Ureter (tissue), 1 donor: ENCODE data around the gene KIF21B. TPM values are rescaled to one million over a fixed set of nuclear protein-coding genes. Genes with fewer than 3 reads are reported as not detected.
"Not testable (repeated sequence)": the region's sequence is repeated elsewhere in the genome, so short reads cannot be mapped to it uniquely, and the experiment has no call there.

Experiments
- DNase-seq: peaks from one replicate; pipeline ENCODE4 v3.0.0-alpha.2; 2020; ENCODE audit warnings: low spot score
- total RNA-seq: library from RNA; stranded (reverse); gene quantifications from one replicate; pipeline ENCODE4 v1.2.4, GENCODE V29; 2023
- donor health status: DM: yes; HTN: yes; CAD: no.

KIF21B gene
- total RNA-seq, 1 donor from 2014 or later = 10.7 TPM

DNA sequence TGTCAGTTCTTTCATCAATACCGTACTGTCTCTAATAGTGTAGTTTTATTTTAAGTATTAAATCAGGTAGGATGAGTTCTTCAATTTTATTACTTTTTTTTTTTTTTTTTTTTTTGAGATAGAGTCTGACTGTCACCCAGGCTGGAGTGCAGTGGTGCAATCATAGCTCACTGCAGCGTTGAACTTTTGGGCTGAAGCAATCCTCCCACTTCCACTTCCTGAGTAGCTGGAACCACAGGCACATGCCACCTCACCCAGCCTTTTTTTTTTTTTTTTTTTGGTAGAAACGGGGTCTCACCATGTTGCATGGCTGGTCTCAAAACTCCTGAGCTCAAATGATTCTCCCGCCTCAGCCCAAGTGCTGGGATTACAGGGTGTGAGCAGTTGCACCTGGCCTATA is 84.6 kb downstream of the KIF21B start:
- DNase-seq = no peak

DNA sequence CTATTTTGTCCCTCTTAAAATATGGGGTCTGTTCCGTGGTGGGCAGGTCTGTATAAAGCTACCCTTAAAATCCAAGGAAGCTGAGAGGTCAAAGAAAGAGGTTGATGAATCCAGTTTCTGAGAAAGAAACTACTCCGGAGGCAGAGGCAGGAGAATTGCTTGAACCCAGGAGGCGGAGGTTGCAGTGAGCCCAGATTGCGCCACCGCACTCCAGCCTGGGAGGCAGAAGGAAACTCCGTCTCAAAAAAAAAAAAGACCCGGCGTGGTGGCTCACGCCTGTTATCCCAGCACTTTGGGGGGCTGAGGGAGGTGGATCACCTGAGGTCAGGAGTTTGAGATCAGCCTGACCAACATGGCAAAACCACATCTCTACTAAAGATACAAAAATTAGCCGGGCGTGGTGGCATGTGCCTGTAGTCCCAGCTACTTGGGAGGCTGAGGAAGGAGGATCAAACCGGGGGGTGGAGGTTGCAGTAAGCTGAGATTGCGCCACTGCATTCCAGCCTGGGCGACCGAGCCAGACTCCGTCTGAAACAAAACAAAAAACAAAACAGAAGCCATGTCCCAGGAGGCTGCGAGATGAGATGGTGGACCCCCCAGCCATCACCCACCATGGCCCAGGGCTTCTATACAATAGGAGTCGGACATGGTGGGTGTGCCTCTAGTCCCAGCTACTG is 88.1 kb downstream of the KIF21B start:
- not testable (repeated sequence) for DNase-seq

DNA sequence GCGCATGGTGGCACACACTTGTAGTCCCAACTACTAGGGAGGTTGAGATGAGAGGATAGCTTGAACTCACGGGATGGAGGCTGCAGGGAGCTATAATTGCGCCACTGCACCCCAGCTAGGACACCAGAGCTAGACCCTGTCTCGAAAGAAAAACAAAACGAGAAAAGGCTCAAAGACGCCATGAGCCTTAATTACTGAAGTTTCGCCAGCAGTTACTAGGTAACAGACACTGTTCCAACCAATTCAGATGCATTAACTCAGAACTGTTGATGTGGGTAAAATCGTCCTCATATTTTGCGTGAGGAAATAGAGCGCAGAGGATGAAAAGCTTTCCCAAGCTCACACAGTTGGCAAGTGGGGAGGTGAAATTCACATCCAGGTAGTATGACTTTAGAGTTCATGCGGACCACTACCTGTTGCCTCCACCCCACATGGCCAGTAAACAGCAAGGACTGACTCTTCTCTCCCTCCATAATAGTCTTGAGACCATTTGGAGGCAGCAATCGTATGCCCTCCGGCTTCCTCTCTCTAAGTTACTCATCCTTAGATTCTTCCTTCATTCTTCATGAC is 88.8 kb downstream of the KIF21B start:
- no peak for DNase-seq

DNA sequence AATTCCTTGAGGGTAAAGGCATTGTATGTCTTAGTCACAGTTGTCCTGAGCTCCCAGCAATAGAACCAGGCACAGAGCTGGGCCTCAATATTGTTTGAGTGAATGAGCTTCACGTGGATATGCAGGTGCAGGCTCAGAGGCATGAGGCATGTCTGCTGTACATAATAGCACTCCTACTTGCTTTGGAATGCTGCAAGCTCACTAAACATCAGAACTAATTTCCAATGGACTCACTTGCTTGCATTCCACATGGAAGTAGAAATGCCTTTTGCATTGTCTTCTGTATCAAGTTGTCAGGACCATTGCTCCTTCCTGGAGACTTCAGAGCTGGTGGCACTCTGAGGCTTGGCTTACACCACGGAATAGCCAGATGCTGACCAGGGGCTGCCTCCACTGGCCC is 91.7 kb downstream of the KIF21B start:
- DNase-seq = no peak

DNA sequence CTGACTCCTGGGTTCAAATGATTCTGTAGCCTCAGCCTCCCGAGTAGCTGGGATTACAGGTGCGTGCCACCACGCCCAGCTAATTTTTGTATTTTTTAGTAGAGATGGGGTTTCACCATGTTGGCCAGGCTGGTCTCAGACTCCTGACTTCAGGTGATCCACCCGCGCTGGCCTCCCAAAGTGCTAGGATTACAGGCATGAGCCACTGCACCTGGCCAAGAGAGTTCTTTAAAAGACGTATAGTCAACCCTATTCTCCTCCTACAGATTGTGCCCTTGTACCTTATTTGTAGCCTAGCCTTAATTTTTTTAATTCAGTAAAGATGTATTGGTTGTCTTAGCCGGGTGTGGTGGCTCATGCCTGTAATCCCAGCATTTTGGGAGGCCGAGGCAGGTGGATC is 93.2 kb downstream of the KIF21B start:
- not testable (repeated sequence) for DNase-seq

DNA sequence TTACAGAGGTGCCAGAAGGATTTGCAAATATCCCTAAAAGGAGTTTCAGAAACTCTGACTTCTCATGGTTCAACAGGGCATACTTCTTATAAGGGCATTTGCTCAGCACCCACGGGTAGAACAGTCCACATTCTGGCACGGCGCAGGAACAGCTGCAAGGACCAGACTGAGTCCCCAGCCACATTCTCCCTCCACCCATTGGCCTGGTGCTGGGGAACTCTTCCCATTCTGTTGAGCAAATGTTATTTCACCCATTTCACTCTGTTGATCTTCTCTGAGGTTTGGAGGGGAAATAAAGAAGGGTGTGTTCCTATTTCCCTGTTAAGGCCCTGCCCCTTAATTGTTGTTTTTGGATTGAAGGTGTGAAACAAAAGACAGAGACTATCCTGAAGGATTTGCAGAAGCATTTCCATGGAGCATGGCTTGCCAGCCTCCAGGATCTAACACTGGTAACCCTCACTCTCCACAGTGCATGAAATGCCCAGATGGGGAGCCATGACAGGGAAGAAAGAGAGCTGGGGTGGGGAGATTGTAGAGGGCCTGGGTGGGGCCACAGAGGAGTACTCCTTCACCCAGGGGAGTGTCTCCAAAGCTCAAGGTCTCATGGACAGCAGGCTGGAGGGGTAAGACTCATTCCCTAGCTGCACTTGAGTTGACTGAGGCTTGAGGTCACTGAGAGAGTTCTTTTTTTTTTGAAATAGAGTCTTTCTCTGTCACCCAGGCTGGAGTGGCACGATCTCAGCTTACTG is 93.8 kb downstream of the KIF21B start:
- DNase-seq = no peak

DNA sequence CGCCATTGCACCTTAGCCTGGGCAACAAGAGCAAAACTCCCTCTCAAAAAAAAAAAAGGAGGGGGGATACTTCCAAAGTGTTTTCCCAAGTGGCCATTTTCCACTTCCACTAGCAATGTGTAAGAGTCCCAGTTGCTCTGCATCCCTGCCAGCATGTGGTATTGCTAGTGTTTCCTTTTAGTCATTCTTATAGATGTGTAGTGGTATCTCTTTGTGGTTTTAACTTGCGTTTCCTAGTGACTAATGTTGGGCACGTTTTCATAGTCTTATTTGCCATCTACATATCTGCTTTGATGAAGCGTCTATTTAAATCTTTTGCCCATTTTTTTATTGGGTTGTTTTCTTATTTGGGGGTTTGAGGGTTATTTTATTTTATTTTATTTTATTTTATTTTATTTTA is 97.7 kb downstream of the KIF21B start:
- DNase-seq = no peak

DNA sequence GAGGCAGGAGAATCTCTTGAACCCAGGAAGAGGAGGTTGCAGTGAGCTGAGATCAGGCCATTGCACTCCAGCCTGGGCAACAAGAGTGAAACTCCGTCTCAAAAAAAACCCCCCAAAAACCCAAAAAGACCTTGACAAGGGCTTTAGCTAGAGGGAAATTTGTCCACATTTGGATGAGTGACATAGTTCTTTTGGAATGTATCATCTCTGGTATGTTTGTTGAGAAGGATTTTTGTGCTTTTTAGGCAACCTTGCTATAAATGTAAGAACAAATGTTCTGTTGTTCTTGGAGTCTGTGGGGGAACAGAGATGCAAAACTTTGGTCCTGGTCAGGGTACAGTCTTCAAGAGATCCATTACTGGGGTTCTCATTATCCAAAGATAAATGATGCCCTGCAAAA is 99.9 kb downstream of the KIF21B start:
- DNase-seq = no peak

DNA sequence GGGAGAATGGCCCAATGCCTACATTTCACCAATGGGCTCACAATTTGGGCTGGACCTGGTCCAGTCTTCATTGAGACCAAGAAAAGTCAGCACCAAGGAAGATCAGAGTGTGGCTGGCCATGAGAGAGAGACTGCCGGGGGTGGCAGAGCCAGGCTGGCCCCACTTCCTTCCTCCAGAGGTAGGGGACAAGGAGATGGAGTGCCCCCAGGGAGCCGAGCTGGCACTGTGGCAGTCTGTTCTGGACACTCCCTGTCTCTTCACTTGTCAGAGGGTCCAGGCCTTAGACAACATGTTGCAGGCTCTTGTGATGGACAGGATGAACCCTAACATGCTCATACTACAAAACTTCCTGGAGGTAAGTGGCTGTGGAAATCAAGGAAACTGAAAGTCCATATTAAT is 101.1 kb downstream of the KIF21B start:
- no peak for DNase-seq

DNA sequence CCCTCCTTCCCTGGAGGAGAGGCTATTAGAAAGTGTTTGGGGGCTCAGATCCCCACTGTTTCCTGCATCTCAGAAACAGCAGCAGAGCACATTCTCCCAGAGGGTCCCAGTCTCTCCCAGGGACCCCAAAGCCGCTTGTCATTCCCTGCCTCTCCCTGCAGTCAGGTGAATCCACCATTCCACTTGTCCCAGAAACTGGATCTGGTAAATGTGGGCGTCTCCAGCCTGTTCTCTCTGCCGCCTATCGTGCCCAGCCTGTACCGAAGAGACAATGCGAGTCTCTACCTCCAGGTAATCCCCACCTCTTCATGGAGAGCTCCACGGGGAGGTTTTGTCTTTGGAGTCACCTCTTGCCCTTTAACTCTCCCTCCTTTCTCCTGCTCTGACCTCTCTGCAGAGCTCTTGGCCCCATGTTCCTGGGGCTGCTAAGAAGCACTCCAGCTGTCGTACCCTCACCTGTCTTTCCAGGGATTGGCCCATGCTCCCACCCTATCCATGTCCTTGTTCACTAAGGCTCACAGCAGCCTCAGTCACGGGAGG is 101.9 kb downstream of the KIF21B start:
- DNase-seq = no peak

Other genes starting within 250 kb of the KIF21B start
- gene GPR25, start 150.7 kb downstream of the KIF21B start, total RNA-seq = not detected
- gene INAVA, start 128.8 kb downstream of the KIF21B start, total RNA-seq = 83.2 TPM
- gene CACNA1S, start 88.7 kb upstream of the KIF21B start, total RNA-seq = not detected
- not detected for gene ASCL5, start 103.5 kb upstream of the KIF21B start, total RNA-seq
- gene TMEM9, start 130.8 kb upstream of the KIF21B start, total RNA-seq = 55.3 TPM
- 0.16 TPM for gene IGFN1, start 167.1 kb upstream of the KIF21B start, total RNA-seq